Activated CD4-positive, alpha-beta T cell treated with anti-CD3 and anti-CD28 coated beads for 4 hours (primary cell): ENCODE data around the gene LIPI.
"Not testable (repeated sequence)": the region's sequence is repeated elsewhere in the genome, so short reads cannot be mapped to it uniquely, and the experiment has no call there.

Experiments used
- DNase-seq, 2 donors: peaks; one replicate each; pipeline ENCODE4 v3.0.0-alpha.2; 2020

Gene LIPI

DNA sequence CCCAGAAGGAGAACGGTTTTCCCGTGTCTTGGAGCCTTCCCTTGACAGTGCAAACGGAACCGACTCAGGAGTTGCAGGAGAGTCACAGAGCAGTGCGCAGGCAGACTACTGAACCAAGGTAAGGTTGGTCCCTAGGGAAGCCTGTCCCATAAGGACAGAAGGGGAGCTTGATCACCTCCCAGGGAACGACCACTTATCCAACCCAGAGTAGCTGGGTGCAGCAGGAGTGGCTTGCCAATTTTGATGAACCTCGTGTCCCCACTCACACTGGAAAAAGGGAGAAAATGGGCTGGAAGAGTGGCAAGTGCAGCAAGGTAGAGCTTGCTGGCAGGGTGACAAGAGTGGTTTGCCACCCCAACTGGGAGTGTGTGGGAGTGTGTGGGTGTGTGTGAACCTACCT is 95.1 kb downstream of the LIPI start:
- DNase-seq: no peak

DNA sequence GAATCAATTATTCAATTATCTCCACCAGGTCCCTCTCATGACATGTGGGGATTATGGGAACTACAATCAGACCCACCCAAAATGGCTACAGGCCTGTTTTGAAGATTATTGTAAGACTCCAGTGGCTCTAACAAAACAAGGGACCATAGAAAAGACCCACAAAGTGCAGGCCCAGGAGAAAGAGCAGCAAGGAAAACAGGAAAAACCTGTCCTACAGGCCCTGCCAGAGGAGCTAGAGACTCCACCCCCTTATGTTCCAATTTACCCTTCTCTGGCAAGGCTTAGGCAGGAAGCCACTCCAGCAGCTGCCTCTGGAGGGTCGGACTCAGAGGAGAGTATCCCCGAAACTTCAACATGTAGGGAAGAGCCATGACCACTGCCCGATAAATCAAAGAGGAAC is 96.5 kb downstream of the LIPI start:
- no peak for DNase-seq

DNA sequence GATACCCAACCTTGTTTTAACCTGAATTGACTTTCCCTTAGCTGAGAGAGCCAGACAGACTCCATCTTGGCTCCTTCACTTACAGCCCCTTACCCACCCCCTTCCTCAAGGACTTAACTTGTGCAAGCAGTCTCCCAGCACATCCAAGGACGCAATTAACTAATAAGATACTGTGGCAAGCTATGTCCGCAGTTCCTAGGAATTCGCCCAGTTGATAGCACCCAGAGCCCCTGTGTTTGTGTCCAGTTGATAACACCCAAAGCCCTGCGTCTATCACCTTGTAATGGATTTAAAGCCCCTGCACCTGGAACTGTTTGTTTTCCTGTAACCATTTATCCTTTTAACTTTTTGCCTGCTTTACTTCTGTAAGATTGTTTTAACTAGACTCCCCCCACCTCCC is 106.2 kb downstream of the LIPI start:
- not testable (repeated sequence) for DNase-seq

DNA sequence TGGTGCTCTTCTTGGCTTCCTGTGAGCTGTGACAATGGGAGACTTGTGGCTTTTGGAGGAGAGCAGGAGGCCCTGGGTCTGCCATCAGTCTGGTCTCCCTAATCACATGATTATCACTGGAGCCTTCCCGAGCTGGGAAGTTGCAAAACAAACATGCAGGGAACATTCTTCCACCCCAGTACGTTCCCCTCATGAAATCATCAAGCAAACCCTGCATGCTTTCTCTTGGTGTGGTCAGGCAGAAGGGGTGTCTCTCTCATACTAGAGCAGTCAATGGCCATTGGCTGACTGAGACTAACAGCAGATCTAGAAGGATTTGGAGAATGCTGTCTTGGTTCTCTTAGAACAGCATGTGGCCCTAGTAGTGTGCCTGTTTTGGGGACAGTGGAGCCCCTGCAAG is 111.2 kb downstream of the LIPI start:
- no peak for DNase-seq

DNA sequence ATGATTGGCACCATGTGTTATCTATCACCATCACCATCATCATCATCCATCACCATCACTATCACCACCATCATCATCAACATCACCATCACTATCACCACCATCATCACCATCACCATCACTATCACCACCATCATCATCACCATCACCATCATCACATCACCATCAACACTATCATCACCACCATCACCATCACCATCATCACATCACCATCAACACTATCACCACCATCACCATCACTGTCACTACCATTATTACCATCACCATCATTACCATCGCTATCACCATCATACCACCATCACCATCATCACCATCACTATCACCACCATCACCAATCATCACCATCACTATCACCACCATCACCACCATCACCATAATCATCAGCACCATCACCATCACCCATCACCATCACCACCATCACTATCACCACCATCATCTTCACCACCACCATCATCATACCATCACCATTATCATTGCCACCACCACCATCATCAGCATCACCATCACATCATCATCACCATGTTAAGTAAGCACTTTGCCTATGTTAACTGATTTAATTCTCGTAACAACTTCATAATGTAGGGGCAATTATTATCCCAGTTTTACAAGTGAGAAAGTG is 112.8 kb downstream of the LIPI start:
- no peak for DNase-seq

DNA sequence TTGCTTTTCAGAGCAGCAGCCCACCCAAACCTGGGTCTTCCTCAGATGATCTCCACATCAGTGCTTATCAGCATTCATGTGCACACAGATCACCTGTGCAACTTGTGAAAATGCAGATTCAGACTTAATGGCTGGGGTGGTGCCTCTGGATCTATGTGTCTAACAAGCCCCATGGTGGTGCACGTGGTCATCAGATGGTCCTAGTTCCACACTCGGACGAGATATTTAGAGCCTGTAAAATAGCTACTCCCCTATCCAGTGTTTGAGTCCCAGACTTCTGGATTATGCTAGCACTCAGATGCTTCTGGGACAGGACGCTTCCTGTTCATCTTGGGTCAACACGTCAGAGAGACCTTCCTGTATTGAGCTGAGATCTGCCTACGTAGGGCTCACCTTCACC is 114.2 kb downstream of the LIPI start:
- DNase-seq: no peak

DNA sequence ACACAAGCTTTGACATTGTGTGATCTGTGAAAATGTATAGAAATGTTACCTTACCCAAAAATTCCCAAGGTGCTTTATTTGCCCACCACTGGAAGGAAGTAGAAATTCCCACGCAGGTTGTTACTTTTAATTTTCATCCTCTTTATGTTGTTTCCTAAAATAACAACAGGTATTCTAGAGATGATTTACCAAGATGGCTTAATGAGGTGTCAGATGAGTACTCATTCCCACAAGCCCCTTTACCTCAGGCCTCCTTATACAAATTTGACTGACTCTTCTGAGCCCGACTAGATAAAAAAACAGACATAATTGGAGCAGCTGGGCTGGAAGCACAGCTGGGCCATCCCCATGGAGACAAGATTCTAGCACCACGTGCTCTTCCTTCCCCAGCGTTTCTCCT is 114.6 kb downstream of the LIPI start:
- DNase-seq: no peak

DNA sequence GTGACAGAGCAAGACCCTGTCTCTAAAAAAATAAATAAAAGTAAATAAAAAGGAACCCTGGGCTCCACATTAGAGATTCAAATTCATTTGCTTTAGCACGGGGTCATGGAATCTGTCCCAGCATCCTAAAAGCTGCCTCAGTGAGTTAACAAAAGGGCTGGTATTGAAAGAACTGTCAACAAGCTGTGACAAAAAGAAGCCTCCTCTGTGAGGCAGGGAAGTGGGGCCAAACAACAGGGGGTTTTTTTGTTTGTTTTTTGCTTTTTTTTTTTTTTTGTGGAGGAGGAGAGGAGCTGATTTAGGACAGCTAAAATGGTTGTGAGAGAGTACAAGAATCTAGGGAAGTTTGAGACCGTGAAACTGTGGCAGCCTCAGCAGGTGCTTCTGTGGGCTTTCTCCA is 115.7 kb downstream of the LIPI start:
- no peak for DNase-seq

DNA sequence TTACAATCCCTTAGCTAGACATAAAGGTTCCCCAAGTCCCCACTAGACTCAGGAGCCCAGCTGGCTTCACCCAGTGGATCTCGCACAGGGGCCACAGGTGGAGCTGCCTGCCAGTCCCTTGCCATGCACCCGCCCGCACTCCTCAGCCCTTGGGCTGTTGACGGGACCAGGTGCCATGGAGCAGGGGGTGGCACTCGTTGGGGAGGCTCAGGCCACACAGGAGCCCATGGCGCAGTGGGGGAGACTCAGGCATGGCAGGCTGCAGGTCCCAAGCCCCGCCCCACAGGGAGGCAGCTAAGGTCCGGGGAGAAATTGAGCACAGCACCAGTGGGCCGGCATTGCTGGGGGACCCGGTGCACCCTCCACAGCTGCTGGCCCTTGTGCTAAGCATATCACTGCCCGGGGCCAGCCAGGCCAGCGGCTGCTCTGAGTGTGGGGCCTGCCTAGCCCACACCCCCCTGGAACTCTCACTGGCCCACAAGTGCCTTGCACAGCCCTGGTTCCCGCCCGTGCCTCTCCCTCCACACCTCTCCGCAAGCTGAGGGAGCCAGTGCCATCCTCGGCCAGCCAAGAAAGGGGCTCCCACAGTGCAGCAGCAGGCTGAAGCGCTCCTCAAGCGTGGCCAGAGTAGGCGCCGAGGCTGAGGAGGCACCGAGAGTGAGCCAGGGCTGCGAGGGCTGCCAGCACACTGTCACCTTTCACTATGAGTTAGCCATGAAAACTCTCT is 117.8 kb downstream of the LIPI start:
- DNase-seq: no peak

DNA sequence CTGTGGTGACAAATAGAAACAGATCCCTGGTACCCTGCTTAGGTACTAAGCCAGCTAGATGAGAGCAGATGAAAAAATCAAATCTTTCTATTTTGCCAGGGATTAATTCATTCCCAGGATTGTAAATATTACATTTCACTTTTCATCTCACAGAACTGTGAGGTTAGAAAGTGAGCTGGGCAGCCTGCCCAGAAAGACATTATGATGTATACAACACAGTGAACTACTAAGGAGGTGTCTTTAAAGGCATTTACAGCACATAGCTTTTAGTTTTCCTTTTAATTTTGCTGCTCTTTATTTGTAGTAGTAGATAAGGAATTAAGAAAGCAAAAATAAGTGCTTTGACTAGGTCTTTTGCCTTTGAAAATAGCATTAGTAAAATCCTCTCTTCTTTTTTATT is 120.6 kb downstream of the LIPI start:
- DNase-seq: not testable (repeated sequence)

DNA sequence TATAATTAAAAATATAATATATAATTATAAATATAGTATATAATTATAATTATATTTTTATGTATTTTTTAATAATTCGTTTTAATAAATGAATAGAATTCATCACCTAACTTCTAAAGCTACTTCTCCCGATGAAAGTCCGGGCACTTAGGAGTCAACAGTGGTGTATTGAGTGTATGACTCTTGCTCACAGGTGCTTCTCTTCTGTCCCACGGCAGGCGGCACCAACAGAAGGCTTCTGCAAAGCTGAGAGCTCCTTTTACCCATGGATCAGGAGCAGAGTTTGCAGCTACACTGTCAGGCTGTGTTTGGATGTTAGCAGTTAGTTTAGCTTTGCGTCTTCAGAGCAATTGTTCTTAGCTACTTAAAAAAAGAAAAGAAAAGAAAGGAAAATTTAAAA is 122.4 kb downstream of the LIPI start:
- no peak for DNase-seq

DNA sequence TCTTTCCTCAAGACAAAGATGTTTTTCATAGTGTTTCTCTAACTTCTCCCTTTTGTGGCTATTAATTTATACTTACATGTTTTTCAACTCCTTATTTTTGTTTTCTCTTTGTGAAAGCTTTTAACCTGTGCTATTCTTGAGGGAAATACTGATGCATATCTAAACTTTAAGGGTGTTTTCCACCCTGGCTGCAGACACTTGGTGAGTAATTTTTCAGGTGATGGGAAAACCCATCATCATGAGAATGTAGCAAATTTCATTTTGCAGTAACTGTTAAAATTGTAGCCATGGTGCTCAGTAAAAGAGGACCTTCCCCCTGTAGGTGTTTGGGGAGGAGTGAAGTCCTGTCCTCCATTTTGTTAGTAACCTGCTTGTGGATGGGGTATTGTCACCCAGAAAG is 124.2 kb downstream of the LIPI start:
- no peak for DNase-seq

DNA sequence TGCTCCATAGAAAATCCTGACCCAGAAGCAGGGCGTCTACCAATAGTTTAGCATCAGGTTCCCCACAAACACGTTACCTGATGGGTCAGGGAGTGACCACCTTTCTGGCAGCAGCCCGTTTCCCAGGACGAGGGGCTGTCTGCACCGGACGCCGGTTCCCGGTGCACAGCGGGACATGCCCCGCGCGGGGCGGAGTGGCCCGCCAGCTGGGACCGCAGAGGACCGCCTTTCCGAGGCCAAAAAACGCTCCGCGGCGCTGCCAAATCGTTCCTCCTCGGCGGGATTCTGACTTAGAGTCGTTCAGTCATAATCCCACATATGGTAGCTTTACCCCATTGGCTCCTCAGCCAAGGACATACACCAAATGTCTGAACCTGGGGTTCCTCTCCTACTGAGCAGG is 126.1 kb downstream of the LIPI start:
- no peak for DNase-seq

DNA sequence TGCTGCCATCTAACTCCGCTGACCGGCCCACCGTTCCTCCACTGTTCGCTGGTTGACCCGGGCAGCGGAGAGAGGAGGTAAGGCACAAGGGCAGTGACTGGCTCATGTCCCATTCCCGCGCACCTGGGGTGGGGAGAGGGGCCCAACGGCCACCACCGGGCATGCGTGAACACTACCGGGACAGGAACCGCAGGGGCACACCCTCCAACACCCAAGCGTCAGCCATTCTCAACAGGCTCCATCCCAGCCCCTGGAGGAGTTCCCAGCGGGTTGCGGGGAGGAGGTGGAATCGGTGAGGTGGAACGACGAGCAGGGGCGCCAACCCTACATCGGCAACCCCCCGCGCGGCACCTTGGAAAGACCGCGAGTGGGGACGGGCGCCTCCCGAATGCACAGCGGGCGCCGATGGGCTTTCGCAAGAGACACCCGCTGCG is 126.7 kb downstream of the LIPI start:
- no peak for DNase-seq

DNA sequence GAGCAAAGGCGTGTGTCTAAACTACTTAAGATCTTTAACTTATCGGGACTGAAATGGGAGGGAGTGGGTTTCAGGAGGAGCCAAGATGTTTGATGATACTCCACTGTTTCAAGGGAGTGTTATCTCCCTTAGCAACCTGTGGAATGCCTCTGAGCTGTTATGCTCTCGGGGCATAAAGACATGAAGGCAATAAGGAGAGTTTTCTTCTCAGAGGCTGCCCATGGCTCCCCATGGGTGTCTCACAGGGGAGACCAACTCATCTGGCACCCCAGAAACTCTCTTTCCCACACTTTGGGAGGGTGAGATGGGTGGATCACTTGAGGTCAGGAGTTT is 130.0 kb downstream of the LIPI start:
- no peak for DNase-seq

DNA sequence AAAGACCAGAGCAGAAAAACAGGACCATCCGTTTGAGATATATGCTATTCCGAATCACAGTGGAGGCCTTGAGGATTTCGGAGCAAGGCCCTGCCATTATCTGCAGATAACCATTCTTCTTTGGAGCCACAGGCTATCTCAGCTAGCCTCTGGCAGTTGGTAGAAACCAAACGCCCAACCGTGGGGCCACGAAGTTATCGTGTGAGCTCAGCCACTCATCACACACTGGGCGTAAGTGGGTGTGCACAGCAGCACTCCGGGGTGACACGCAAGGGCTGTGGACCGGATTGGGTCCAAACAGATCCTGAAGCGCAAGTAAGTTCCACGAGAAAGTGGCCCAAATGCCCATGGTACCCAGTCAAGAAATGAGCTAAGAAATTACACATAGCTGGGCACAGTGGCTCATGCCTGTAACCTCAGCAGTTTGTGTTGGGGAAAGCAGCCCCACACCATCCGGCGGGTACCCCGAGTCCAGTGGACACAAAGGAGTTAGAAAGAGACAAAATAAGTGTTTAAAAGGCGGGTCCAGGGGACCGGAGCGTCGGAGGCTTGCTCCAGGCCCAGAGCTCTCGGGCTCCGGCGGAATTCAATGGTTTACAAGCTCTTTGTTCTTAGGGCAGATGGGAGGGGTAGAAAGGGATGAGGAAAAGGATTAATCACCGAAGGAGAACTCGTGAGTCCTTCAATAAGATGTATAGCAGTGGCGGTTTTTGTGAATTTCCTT is 130.6 kb downstream of the LIPI start:
- no peak for DNase-seq

DNA sequence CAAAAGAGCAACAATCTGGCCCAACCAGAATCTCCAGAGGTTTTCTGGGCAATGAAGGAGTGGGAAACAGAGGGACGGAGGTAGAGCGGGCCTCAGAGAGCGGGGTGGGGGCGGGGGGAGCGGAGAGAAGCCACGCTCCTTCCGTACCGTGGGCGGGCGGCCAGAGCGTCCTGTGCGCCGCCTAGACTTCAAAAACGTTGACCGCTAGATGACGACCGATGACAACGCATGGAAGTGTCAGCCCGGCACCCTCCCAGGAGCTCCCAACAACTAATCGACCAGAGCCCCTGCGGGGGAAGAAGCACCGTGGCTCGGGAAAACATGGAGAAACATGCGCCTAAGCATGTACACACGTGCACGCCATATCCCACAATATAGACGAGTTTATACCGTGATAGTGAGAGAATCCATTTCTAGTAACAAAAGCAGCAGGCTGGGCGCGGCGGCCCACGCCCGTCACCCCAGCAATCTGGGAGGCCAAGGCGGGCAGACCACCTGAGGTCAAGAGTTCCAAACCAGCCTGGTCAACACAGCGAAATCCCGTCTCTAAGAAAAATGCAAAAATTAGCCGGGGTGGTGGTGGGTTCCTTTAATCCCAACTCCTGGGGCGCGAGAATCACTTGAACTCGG is 131.9 kb downstream of the LIPI start:
- no peak for DNase-seq

DNA sequence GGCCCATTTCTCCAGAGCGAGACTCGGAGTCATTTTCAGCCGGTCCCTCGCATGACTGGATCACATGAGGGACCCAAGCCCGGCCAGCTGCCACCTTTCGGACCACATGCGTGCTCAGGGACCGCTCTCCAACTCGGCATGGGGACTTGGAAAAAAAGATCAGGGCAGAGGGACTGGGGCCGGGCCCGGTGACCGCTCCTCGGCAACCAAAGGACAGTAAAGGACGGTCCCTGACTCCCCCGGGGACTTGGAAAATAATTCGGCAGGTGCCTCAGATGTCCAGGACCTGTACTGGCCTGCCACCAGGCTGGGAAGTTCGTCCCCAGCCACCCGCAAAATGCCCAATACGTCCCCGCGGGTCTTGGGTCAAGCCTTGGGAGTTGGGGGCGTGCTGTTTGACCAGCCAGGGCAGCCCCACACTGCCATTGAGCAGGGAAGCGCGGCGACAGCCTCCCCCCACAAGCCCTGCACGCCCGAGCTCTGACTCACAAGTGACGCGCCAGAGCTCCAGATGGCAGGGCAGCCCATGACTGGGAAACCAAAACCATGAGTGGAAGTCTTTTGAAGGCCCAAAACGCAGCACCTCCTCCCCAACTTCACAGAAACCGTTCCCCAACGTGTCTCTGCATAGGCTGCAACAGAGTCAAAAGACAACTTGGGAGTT is 134.5 kb downstream of the LIPI start:
- DNase-seq: no peak

DNA sequence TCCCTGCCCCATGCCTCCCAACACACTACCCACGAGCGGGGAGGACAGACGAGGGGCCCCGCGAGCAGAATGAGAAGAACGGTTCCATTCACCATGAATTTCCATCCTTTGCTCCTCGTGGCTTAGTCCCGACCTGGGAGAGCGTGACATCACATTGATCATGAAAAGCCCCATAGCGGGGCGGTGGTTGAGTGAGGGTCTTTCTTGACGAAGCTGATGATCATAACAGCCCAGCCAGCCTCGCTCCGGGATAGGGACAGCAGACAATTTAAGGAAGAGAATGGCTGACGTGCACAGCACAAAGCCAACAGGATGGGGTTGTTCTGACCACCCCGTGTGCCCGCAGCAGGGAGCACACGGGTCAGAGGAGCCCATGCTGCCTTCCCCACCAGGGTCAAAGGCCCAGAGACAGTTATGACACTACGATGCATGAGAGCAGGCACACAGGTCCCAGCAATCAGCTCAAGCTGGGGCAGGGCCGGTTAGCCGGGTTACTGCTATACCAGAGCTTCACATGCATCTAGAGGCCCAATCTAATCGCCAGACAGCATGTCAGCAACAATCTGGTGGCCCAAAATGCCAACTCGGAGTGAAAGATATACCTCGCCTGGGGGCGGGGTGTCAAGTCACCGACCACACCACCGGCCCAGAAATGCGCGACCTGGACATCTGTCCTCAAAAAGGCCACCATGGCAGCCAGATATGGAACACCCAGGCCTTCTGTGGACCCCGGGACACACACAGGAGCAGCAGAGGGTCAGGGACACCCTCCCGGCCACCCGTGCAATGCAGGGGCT is 135.2 kb downstream of the LIPI start:
- DNase-seq: no peak

DNA sequence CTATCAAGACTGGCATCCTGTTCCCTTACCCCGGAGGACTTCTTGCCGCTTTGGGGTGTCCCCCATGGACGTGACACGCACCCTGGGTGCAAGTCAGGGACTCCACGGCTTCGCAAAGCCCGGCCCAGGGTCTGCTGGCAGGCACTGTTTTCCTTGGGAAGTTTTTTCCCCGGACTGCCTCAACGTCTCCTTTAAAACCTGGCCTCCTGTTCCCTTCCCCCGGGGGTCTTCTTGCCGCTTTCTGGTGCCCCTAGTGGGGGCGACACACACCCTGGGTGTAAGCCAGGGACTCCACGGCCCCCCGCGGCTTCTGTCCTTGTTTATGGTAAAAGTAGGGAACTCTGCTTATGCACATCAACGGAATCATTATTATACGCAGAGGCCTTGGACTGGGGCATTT is 136.6 kb downstream of the LIPI start:
- no peak for DNase-seq

DNA sequence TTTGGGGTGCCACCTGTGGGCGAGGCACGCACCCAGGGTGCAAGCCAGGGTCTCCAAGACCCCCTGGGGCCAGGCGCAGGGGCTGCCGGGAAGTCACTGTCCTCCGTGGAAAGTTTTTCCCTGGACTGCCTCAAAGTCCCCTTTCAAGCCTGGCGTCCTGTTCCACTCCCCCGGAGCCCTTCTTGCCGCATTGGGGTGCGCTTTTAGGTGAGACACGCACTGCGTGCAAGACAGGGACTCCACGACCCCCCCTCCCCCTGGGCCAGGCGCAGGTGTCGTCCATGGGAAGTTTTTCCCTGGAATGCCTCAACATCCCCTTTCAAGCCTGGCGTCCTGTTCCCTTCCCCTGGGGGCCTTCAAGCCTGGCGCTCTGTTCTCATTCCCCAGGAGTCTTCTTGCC is 137.1 kb downstream of the LIPI start:
- DNase-seq: no peak

DNA sequence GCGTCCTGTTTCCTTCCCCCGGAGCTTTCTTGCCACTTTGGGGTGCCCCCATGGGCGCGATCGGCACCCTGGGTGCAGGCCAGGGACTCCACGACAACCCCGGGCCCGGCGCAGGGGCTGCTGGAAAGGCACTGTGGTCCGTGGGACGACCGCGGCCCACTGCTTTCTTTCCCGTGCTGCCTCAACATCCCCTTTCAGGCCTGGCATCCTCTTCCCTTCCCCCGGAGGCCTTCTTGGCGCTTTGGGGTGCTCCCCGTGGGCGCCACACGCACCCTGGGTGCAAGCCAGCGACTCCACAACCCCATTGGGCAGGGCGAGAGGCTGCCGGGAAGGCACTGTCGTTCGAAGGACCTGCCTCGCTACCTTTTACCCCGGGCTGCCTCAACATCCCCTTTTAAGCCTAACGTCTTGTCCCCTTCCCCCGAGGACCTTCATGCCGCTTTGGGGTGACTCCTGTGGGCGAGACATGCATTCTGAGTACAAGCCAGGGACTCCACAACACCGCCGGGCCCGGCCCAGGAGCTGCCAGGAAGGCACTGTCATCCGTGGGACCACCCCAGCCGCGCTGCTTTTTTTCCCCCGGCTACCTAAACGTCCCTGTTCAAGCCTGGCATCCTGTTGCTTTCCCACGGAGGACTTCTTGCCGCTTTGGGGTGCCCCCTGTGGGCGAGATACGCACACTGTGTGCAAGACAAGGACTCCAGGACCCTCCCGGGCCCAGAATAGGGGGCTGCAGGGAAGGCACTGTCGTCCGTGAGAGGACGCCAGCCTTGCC is 137.8 kb downstream of the LIPI start:
- no peak for DNase-seq
